Esophagus squamous epithelium (tissue), 4 donors: ENCODE results near the gene DHRSX.

Experiments used
- CTCF ChIP-seq, 6 experiments: fragments of 450-650 bp in 4 of 6; fragments of 200-600 bp in 2 of 6; sonication (generic) in 2 of 6; IDR thresholded peaks; one replicate each; pipeline ENCODE4 v1.5.1; 2016 to 2019; ENCODE audit warnings: antibody characterized with exemption in 6 of 6, mild to moderate bottlenecking in 4 of 6, moderate library complexity in 4 of 6
- POLR2A ChIP-seq, 4 donors: fragments of 450-650 bp; IDR thresholded peaks; one replicate each; pipeline ENCODE4 v1.6.1; 2017; ENCODE audit warnings: antibody characterized with exemption in 4 of 4, mild to moderate bottlenecking in 4 of 4, moderate library complexity in 3 of 4

- TF ChIP-seq CTCF (IDR thresholded peaks at IDR 0.05) (no peak), POLR2A (IDR thresholded peaks at IDR 0.05) (no peak)
Observed at GRCh38 chrX:2187352-2188115, 313.2 kb downstream of the DHRSX start.
